Breast epithelium (tissue), 3 donors: ENCODE data around the gene UPK1B.

ENCODE experiments used
- CTCF ChIP-seq, 3 donors: fragments of 450-650 bp; IDR thresholded peaks; one replicate each; pipeline ENCODE4 v1.5.1; 2016 to 2017; ENCODE audit warnings: antibody characterized with exemption in 3 of 3, mild to moderate bottlenecking in 3 of 3, moderate library complexity in 3 of 3
- POLR2A ChIP-seq: fragments of 450-650 bp; IDR thresholded peaks from one replicate; pipeline ENCODE4 v1.6.1; 2016; ENCODE audit warnings: antibody characterized with exemption, mild to moderate bottlenecking, moderate library complexity
- POLR2AphosphoS5 ChIP-seq, 3 donors: sonication (generic); formaldehyde crosslinking; IDR thresholded peaks; one replicate each; pipeline ENCODE4 v1.6.1; 2017; ENCODE audit warnings: antibody characterized with exemption in 3 of 3

GRCh38 chr3:119225121-119225520, 51.7 kb downstream of the UPK1B start:
- TF ChIP-seq CTCF (IDR thresholded peaks at IDR 0.05) = no peak
- TF ChIP-seq POLR2A = no peak
- TF ChIP-seq POLR2AphosphoS5 (IDR thresholded peaks at IDR 0.05) = no peak
